HG03520 (cell line): ENCODE measurements around the gene TAOK1.

ENCODE experiments used
- ATAC-seq: cut with Tn5 transposase; IDR thresholded peaks from one replicate; pipeline ENCODE4 v1.9.1; 2021; ENCODE audit warnings: mild to moderate bottlenecking, moderate library complexity; ENCODE audit not compliant: unreplicated experiment

Gene TAOK1

DNA sequence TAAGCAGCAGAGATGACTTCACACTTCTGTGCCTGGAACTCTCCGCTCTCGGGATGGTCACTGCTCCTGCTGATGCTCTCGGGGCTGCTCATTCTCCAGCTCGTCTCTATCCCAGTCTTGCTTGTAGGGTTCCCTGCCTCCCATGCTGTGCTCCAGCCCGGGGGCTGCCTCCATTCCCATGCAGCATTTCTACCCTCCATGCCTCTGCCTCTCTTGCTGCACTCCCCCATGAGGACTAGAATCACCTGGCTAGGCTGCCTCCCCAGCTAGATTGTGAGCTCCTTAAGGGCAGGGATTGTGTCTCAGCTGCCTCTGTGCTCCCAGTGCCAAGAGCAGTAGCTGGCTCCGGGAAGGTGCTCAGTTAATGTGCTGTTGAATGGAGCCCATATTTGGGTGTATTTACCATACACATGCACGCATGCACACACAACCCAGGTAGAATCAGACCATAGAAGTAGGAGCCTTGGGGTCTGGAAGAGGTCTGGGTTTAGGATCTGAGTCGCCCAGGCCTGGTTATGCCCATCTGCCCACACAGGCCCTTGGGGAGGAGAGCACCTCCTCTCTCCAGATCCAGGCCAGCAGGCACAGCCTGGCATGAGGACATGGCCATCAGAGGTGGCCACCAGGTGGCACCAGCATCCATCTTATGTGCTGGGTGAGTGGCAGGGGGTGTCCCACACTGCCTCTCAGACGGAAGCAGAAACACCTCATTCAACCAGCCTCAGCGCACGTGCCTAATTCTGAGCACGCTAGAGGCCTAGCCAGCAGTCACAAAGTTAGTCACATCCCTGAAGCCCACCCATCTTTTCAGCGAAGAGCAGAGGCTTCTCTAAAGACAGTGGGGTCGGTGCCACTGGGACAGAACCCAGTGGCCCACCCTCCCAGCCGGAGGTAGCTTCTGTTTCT is 190.0 kb downstream of the TAOK1 start:
- ATAC-seq: peak; percentile 63

GRCh38 chr17:29581583-29582253 is 191.6 kb downstream of the TAOK1 start:
- no peak for ATAC-seq

DNA sequence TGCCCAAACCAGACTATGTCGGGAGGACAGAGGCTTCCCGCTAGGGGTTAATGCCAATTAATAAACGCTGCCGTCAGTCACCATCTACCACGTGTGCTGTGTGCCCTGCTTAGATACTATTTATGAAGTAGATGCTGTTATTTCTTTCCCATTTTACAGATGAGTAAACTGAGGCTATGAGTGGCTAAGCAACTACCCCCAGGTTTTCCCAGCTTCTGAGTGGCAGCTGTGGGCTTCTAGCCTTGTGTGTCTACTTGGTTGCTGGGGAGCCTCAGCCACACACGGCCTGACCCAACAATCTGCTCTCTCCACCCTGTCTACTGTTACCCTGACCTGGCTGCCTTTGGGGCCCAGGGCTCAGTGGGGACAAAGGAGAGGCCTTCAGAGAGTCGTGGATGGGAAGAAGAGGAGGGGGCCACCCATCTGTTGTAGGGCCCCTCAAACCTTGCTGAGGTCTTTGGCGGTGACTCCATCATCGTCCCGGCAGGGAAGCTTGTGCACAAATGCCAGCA is 192.1 kb downstream of the TAOK1 start:
- no peak for ATAC-seq

DNA sequence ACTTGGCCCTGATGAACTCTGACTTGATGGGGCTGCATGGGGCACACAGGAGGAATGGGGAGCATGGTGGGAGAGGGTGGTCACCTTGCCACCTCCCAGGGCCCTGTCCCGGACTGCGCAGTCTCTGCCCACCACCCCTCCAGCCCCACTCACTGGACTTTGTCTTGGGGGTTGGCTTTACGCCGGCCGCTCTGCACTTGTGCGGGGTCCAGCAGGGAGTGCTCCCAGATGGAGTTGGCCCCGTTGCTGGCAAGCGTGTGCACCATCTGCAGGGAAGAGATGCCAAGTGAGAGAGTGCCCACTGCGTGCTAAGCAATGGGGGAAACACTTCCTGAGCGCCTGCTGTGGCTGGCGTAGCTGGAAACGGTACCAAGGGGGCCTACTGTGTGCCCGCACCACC is 192.6 kb downstream of the TAOK1 start:
- no peak for ATAC-seq

GRCh38 chr17:29583324-29584248 is 193.4 kb downstream of the TAOK1 start:
- ATAC-seq: no peak

DNA sequence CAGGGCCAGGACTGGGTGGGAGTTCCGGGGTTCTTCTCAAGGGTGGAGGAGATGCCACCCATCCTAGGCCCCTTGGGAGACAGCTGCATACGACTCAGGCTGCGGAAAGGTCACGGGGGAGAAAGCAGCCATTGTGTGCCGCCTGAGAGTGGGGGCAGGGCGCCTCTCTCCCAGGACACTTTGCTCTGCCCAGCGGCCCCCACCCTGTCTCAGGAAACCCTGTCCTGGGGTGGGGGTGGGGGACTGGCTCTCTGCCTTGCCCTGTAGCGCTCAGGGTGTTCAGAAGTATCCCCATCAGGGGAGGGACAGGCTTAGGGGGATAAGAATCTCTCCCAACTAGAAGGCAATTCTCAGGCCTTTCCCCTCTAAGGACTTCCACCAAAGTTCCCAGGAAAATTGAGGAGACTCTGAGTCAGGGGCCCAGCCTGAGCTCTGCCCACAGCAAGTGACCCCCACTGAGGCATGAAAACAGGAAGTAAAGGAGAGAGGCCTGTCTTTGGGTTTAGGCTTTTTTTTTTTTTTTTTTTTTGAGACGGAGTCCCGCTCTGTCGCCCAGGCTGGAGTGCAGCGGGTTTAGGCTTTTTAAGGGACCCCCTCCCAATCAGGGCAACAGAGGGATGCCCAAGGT is 194.4 kb downstream of the TAOK1 start:
- ATAC-seq: no peak

GRCh38 chr17:29585080-29585751 is 195.1 kb downstream of the TAOK1 start:
- ATAC-seq: no peak

- ATAC-seq: no peak
Measured at GRCh38 chr17:29586676-29587469, 196.7 kb downstream of the TAOK1 start.

- ATAC-seq: no peak
Measured at GRCh38 chr17:29587591-29587990, 197.4 kb downstream of the TAOK1 start.

GRCh38 chr17:29588017-29588561 is 197.9 kb downstream of the TAOK1 start:
- ATAC-seq: no peak

DNA sequence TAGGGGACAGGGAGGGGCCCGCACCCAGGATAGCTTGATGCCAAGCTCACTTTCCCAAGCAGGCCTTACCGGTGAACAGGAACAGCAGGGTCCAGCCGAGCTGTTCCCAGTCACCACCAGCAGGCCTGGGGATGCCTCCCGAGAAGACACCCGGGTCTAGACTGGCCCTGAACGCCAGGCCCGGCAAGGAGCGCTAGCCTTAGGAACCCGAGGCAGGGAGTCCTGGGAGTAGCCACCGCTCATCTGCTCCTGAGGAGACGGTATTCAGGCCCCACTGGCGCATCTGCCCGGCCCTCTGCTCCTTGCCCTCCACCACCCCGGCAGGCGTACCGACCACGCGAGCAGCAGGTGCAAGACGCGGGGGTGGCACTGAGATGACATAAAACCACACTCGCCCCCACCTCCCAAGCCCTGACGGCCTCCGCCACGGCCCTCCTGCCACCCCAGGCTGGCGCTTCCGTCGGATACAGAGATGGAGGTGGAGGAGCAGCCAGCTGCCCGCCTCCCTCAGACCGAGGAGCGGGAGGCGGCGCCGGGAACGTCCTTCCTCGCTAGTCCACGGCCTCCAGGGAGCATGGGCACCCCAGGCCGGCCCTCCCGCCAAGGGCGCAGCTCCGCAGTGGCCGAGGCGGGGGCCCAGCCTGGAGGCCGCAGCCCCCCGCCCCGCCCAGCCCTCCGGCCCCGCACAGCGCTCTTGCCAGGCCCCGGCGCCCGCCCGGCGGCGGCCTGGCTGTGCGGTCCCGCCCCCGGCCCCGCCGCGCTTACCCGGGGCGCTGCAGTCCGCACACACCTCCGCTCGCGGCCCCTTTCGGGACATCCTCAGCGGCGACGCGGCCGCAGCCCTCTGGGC is 198.6 kb downstream of the TAOK1 start:
- no peak for ATAC-seq

GRCh38 chr17:29589524-29590410 is 199.6 kb downstream of the TAOK1 start, which contains the start of gene GIT1:
Gene GIT1, minus strand, starts transcription at chr17:29589648. Its CDS starts 270 bp downstream, at chr17:29589378.
- ATAC-seq: peak; percentile 42

GRCh38 chr17:29590411-29591145 is 200.4 kb downstream of the TAOK1 start:
- no peak for ATAC-seq

- ATAC-seq: no peak
Measured at GRCh38 chr17:29591146-29591736, 201.1 kb downstream of the TAOK1 start.

GRCh38 chr17:29591737-29592608 is 201.8 kb downstream of the TAOK1 start:
- no peak for ATAC-seq
